Activated T-cell treated with anti-CD3 and anti-CD28 coated beads, Interleukin-2, amount 50 U/mL, for 72 hours (primary cell): ENCODE measurements around the gene ZNF598. TPM values are rescaled to one million over a fixed set of nuclear protein-coding genes. Genes with fewer than 3 reads are reported as not detected.
"Not testable (repeated sequence)": the region's sequence is repeated elsewhere in the genome, so short reads cannot be mapped to it uniquely, and the experiment has no call there.

Experiments
- ATAC-seq, 2 donors: fragments of 150-1000 bp; cut with Tn5 transposase; replicated peaks in 1 of 2; 2 replicates each; pipeline ENCODE4 v1.10.0; 2021; ENCODE audit warnings: moderate library complexity in 2 of 2, mild to moderate bottlenecking in 1 of 2
- DNase-seq, 2 donors: peaks; one replicate each; pipeline ENCODE4 v3.0.0; 2021 to 2022; ENCODE audit warnings: mixed read lengths in 1 of 2
- H3K27ac Mint-ChIP-seq: one replicate; pipeline ENCODE4 v1.8.0; 2022; ENCODE audit warnings: mild to moderate bottlenecking, moderate library complexity, mixed read lengths
- H3K27me3 Mint-ChIP-seq: one replicate; pipeline ENCODE4 v1.8.0; 2022; ENCODE audit warnings: low read depth, mixed read lengths
- H3K36me3 Mint-ChIP-seq, 2 donors: one replicate each; pipeline ENCODE4 v1.8.0; 2022; ENCODE audit warnings: mixed read lengths in 2 of 2, mild to moderate bottlenecking in 1 of 2; ENCODE audit not compliant: insufficient read depth in 2 of 2
- H3K4me1 Mint-ChIP-seq: one replicate; pipeline ENCODE4 v1.8.0; 2022; ENCODE audit warnings: low read depth, mixed read lengths
- H3K4me3 Mint-ChIP-seq, 2 donors: one replicate each; pipeline ENCODE4 v1.8.0; 2022; ENCODE audit warnings: mild to moderate bottlenecking in 2 of 2, mixed read lengths in 2 of 2, moderate library complexity in 2 of 2
- H3K9me3 Mint-ChIP-seq, 2 donors: one replicate each; pipeline ENCODE4 v1.8.0; 2022; ENCODE audit warnings: mixed read lengths in 2 of 2
- total RNA-seq, 2 donors: library from RNA; stranded (reverse); gene quantifications; one replicate each; pipeline ENCODE4 v1.2.3, GENCODE V29; 2022

Gene ZNF598
- total RNA-seq, 2 donors from 2014 or later: 87.1 to 110 TPM

DNA sequence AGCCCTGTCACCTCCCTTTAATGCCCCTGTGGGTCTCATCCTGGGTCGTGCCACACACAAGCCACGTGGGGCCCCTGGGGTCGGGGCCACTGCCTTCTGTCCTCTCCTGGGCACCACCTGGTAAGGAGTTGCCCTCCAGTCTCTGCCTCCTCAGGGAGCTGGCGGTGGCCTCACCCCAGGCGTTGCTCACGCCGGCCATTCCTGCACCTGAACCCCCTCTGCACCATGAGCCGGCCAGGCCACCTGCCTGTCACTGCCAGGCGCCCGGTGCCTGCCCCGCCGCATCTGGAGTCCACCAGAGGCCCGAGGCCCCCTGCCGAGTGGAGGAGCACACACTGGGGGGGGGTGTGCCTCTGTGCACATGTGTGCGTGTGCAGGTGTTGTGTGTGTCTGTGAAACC, 27.5 kb upstream of the ZNF598 start:
- ATAC-seq (no peak), DNase-seq (no peak)
- H3K27ac Mint-ChIP-seq: no peak overlapping the region
- no peaks in the 10 kb centered on the region for H3K4me1 Mint-ChIP-seq
- no peaks in the 10 kb centered on the region for H3K27me3 Mint-ChIP-seq
- no peaks in the 10 kb centered on the region for H3K36me3 Mint-ChIP-seq
- H3K4me3 Mint-ChIP-seq: no peak overlapping the region
- no peaks in the 10 kb centered on the region for H3K9me3 Mint-ChIP-seq

DNA sequence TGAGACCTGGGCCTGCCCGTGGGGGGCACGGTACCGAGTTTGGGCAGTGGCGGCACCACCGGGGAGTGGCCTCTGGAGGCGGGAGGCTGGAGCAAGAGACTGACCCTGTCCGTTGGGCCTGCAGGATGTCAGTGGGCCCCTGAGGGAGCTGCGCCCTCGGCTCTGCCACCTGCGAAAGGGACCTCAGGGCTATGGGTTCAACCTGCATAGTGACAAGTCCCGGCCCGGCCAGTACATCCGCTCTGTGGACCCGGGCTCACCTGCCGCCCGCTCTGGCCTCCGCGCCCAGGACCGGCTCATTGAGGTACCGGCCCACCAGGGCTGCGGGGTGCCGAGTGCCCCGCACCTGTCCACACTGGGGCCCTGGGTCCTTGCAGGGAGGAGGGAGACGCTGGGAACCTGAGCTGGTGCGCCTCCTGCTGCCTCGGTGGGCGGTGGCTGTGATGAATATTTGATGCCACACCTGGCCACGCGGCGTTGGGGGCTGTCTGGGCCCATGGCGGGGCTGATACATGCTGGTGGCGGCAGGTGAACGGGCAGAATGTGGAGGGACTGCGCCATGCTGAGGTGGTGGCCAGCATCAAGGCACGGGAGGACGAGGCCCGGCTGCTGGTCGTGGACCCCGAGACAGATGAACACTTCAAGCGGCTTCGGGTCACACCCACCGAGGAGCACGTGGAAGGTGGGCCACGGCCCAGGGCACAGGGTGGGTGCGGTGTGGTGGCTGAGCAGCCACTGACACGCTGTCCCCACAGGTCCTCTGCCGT, 26.8 kb upstream of the ZNF598 start:
- no peaks in the 10 kb centered on the region for H3K36me3 Mint-ChIP-seq

DNA sequence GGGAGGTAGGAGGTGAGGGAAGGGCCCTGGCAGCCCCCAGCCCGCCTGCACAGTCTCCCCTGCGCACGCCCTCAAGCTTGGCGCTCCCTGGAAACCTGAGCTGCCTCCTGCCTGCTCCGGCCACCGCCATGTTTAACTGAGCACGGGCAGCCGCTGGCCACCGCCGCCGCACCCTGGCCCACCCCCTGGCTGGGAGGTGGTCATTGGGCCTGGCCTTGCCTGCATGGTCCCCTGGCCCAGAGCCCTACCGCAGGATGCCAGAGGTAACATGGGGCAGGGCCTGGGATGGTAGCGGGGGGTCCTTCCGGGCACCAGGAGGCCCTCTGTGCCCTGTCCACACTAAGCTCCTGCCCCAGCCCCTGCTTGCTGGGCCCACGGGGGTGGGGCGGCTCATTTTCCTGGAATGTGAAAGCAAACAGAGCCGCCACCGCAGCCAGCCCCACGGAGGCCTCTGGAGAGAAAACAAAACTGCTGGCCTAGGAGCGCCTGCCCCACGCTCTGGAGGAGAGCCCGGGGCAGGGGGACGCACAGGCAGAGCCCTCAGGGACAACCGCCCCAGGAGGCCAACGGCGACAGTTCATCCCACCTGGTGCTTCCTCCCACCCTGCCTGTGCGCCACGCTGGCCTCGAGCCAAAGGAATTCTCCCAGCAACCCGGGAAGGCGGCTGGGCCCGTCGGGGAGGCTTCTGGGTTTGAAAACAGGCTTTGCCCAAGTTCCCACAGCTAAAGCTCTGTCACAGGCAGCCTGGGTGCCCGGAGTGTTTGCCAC, 26.0 kb upstream of the ZNF598 start:
- no peaks in the 10 kb centered on the region for H3K4me1 Mint-ChIP-seq

More for the DNA sequence above, 26.8 kb upstream of the ZNF598 start:
- Mint-ChIP-seq H3K27ac (no peak overlapping the region), H3K4me3 (no peak overlapping the region), H3K4me1 (no peaks in the 10 kb centered on the region), H3K9me3 (no peaks in the 10 kb centered on the region), H3K27me3 (no peaks in the 10 kb centered on the region)
- ATAC-seq (no peak), DNase-seq (no peak)

DNA sequence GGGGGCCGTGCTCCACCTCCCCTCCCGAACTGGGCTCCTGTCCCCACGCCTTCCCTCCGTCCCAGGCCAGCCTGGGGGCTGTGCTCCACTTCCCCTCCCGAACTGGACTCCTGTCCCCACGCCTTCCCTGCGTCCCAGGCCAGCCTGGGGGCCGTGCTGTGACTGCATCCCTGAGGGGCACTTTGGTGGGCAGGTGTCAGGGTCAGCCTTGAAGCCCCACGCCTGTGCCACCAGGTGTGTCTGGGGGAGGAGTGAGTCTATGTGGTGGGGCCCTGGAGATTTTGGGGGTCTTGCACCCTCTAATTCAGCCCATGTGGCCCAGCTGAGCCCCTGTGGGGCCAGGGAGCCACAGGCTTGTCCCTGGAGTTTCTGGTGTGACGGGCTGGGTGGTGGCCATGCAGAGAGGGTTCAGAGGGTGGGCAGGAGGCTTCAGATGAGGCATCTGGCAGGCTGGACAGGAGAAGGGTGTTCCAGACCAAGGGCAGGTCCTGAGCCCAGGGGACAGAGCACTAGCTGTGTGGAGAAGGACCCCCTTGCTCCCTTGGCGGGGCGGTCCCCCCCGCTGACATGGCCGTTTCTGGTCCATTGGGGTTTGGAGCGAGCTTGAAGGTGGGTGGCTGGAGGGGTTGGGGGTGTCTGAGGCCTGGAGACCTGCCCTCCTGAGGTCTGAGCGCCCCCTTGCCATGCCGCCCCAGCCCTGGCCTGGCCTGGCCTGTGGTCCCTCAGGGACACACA, 25.2 kb upstream of the ZNF598 start:
- no peak for ATAC-seq
- Mint-ChIP-seq H3K27me3 (no peaks in the 10 kb centered on the region), H3K36me3 (no peaks in the 10 kb centered on the region), H3K27ac (no peak overlapping the region), H3K4me3 (no peak overlapping the region), H3K9me3 (no peaks in the 10 kb centered on the region), H3K4me1 (no peaks in the 10 kb centered on the region)
- DNase-seq: no peak

More for the DNA sequence above, 26.0 kb upstream of the ZNF598 start:
- no peak for DNase-seq
- Mint-ChIP-seq H3K27me3 (no peaks in the 10 kb centered on the region), H3K36me3 (no peaks in the 10 kb centered on the region), H3K27ac (no peak overlapping the region), H3K4me3 (no peak overlapping the region), H3K9me3 (no peaks in the 10 kb centered on the region)
- no peak for ATAC-seq

DNA sequence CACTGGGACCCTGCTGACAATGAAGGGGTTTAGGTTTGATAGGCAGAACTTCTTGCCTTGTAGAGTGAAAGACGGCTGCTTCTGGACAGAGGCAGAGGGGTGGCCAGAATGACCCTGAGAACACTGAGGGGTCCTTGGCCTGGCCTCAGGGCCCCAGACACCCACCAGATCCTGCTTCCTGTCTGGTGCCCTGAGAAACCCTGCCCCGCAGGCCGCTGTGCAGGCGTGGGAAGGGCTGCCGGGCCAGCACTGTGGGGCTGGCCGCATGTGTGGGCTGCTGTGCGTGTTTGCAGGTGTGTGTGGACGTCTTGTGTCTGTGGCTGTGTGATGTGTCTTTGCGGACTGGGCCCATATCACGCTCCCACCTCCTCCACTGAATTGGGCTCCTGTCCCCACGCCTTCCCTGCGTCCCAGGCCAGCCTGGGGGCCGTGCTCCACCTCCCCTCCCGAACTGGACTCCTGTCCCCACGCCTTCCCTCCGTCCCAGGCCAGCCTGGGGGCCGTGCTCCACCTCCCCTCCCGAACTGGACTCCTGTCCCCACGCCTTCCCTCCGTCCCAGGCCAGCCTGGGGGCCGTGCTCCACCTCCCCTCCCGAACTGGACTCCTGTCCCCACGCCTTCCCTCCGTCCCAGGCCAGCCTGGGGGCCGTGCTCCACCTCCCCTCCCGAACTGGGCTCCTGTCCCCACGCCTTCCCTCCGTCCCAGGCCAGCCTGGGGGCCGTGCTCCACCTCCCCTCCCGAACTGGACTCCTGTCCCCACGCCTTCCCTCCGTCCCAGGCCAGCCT, 24.5 kb upstream of the ZNF598 start:
- not testable (repeated sequence) for H3K4me1 Mint-ChIP-seq, H3K9me3 Mint-ChIP-seq, H3K36me3 Mint-ChIP-seq, DNase-seq, H3K27me3 Mint-ChIP-seq, H3K27ac Mint-ChIP-seq, ATAC-seq, H3K4me3 Mint-ChIP-seq

DNA sequence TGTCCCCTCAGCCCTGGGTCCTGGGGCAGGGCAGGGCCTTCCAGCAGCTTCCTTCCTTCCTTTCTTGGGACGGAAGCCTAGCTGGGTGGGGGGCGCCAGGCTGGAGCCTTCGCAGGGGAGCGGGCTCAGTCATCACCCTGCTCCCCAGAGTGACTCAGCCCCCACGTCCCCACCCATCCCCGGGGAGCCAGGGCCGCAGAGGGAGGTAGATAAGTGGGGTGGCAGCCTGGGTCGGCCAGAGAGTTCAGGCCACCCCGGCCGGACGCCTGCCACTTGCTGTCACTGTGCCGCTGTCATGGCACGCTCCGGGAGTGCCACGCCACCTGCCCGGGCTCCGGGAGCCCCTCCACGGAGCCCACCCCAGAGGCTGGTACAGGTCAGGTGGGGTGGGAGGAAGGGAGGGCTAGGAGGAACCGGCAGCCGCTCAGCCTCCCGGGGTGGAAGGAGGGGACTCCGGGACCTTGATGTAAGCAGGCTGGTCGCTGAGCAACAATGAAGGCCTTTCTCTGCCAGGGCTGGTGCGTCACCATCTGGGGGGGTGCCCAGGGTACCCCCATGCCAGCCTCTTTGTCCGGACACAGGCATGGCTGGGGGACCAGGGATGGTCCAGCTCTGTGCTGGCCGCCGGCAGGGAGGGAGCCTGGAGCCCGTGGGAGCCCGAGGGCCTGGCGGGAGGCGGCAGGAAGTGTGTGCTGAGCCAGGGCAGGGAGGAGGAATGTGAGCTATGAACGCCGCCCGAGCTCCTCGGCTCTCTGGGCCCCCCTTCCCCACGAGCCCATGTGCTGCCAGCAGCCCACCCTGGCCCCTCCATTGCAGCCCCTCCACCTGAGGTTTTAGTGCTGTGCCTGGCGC, 23.7 kb upstream of the ZNF598 start:
- peaks cover 1% of the 10 kb centered on the region for H3K27me3 Mint-ChIP-seq
- H3K27ac Mint-ChIP-seq: no peak overlapping the region
- DNase-seq (no peak), ATAC-seq (peak in 1 of 2 donors; percentile 27)
- no peaks in the 10 kb centered on the region for H3K9me3 Mint-ChIP-seq
- H3K4me1 Mint-ChIP-seq: no peaks in the 10 kb centered on the region
- H3K4me3 Mint-ChIP-seq: no peak overlapping the region
- H3K36me3 Mint-ChIP-seq: no peaks in the 10 kb centered on the region

DNA sequence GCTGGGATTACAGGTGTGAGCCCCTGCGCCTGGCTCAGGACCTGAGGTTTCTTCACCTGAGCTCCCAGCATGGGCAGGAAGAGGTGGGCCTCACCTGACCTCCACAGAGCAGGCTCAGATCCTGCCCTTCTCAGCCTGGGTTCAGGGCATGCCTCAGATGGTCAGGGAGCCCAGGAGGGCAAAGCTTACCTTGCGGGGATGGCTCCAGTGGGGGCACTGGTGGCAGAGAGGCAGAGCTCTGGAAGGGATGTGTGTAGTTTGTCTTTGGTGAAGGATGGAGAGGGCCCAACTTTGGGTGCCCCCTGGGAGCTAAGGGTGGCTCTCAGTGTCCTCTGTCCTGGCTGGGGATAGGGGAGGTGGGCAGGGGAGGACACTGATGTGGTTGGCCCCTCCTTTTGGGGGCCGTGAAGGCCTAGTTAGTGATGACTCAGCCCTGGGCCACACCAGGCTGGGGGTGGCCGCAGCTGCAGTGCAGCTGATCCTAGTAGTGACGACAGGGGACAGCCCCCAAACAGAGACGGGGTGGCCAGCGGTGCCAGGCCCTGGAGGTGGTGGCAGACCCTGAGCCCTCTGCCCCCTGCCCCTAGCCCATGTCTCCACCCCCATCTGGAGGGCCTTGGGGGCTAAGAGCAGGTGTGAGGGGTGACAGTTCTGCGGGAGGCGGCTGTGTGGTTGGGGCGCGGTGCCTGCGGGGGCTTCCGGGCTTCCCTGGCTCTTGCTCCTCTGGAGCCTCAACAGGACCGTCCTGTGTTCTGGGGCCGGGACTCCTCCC, 22.9 kb upstream of the ZNF598 start:
- Mint-ChIP-seq H3K36me3 (no peaks in the 10 kb centered on the region), H3K9me3 (no peaks in the 10 kb centered on the region), H3K27me3 (peaks cover 9% of the 10 kb centered on the region), H3K27ac (no peak overlapping the region), H3K4me1 (no peaks in the 10 kb centered on the region), H3K4me3 (no peak overlapping the region)
- ATAC-seq: no peak
- no peak for DNase-seq

DNA sequence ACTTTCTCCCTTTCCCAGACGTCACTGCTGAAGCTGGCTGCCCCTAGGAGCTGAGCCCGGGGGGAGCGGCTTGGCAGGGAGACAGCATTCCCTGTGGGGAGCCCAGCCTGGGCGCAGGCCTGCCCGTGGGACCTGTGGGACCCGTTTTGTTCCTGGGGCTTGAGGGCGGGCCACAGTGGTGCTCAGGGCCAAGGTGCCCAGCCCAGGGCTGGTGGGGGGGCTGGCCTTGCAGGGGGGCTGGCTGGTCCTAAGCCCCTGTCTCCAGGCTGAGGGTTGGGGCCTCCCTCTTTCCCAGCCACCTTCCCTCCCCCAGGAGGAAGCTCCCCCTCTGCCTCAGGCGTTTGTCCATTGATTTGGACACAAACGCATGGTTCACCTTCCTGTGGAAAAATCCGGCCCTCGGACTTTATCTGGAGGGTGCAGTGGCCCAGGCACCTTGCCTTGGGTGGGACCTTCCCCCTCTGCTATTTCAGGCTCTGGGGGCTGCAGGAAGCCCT, 21.5 kb upstream of the ZNF598 start:
- H3K27ac Mint-ChIP-seq: no peak overlapping the region
- H3K9me3 Mint-ChIP-seq: no peaks in the 10 kb centered on the region
- ATAC-seq (no peak), DNase-seq (no peak)
- peaks cover 11% of the 10 kb centered on the region for H3K27me3 Mint-ChIP-seq
- H3K4me1 Mint-ChIP-seq: no peaks in the 10 kb centered on the region
- H3K36me3 Mint-ChIP-seq: no peaks in the 10 kb centered on the region
- H3K4me3 Mint-ChIP-seq: no peak overlapping the region

DNA sequence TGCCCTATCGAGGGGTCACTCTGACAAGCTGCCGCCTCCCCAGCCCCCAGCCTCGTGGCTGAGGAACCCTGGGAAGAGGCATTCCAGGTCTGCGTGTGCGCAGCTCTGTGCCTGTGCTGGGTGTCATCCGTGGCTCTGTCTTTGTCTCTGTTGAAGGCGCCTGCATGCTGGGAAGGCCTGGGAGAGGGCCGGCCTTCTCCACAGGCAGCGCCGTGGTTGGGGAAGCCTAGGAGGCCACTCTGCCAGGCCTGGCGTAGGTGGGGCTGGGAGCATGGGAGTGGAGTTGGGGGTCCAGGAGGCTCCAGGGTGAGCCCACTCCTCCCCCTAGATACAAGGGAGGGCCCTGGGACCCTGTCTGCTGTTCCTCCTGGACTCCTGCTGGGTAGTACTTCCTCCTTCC, 20.4 kb upstream of the ZNF598 start:
- ATAC-seq: no peak
- Mint-ChIP-seq H3K27me3 (peaks cover 17% of the 10 kb centered on the region), H3K4me3 (no peak overlapping the region), H3K36me3 (no peaks in the 10 kb centered on the region), H3K4me1 (no peaks in the 10 kb centered on the region), H3K27ac (no peak overlapping the region), H3K9me3 (no peaks in the 10 kb centered on the region)
- DNase-seq: no peak

DNA sequence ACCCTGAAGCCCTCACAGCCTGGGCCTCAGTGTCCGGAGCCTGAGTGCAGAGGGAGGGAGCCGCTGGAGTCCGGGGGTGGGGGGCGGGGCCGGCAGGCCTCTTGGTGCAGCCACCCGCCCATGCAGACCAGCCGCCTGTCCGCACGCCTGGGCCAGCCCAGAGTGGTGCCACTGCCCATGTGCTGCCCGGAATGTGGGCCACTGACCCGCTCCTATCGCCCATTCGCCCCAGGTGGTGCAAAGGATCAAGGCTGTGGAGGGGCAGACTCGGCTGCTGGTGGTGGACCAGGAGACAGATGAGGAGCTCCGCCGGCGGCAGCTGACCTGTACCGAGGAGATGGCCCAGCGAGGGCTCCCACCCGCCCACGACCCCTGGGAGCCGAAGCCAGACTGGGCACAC, 19.7 kb upstream of the ZNF598 start:
- ATAC-seq: no peak
- H3K9me3 Mint-ChIP-seq: no peaks in the 10 kb centered on the region
- H3K36me3 Mint-ChIP-seq: no peaks in the 10 kb centered on the region
- H3K4me1 Mint-ChIP-seq: no peaks in the 10 kb centered on the region
- no peak overlapping the region for H3K27ac Mint-ChIP-seq
- no peak for DNase-seq
- no peak overlapping the region for H3K4me3 Mint-ChIP-seq
- peaks cover 17% of the 10 kb centered on the region for H3K27me3 Mint-ChIP-seq

DNA sequence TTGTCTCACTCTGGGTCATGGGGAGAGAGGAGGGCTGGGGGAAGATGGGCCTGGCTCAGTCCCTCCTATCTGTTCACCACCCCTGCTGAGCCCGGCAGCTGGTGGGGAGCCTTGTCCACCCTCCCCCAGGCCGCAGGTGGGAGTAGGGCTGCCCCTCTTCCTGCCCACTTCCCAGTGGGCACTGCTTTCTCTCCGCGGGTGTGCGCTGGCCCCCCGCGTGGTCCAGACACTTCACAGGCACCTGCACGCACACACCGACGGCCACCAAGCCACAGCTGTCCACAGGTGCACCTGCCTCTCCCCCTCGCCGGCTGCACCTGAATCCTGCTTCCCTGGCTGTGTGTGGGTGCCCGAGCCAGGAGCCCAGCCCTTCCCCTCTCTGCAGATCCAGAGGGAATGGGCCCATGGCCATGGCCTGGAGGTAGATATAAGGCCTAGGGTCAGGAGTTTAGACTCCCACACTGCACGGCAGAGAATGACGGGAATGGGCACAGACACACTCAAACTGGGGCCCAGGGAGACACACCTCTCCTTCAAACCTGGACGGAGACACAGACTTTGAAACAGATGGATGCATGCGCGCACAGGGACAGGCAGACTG, 19.1 kb upstream of the ZNF598 start:
- no peak overlapping the region for H3K4me3 Mint-ChIP-seq
- H3K27ac Mint-ChIP-seq: no peak overlapping the region
- no peaks in the 10 kb centered on the region for H3K9me3 Mint-ChIP-seq
- no peaks in the 10 kb centered on the region for H3K4me1 Mint-ChIP-seq
- no peak for ATAC-seq
- no peak for DNase-seq
- peaks cover 17% of the 10 kb centered on the region for H3K27me3 Mint-ChIP-seq
- no peaks in the 10 kb centered on the region for H3K36me3 Mint-ChIP-seq
